ENCODE results near the gene COL5A1. TPM values are rescaled to one million over a fixed set of nuclear protein-coding genes. Genes with fewer than 3 reads are reported as not detected.

COL5A1 gene
- total RNA-seq, 4 donors from 2014 or later, result 1.6 to 2.8 (median 2.3) TPM

DNA sequence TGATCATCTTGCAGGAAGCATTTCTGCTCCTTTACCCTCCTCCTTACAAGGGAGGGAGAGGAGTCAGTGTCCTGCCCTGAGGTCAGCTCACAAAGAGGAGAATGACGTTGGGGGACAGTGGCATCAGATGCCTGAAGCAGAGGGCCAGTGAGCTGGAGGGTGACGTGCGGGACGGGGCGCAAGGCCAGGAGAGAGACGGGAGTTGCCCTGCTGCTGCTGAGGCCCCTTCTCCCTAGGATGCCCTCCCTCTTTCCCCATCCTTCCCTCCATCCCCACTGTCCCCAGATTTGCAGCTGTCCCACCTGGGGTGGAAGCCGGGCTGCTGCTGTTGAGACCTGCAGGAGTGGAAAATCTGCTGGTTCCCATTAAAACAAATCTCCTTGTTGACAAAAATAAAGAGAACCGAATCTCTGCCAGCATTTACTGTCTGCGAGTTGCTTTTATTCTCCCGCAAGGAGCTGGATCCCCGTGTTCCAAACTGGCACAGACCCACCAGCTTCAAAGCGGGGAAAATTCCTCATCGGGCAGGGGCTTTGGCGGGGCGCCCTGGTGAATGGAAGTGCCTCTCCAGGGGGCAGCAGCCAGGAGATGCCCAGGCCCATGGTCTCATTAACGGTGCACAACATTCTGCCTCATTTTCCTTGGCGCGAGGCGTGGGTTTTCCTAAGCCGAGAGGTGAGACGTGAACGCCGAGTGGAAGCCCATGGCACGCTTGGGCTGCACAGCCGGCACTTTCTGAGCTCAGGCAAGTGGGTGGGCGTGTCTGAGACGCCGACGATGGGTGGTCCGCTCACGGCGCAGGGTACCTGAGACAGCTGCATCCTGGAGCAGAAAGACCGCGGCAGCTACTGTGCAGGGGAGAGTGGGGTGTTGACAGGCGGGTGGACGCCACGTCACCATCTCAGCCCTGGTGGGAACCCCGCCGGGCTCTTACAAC lies 13.9 kb upstream of the COL5A1 start:
- intact Hi-C loops (cut with DNase I; ENCODE audit: low total_unique reads), result no loop called here

DNA sequence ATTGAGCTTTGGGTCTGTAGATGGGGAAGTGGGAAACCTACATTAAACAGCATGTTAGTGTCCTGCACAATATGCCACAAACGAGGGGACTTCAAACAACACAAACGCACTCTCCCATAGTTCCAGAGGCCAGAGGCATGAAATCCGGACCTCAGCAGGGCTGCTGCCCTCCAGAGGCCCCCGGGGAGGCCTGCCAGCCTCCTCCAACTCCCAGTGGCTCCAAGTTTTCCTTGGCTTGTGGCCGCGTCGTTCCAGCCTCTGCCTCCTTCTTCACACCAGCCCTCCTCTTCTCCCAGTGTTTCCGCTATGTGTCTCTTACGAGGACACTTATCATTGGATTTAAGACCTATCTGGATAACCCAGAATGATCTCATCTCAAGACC lies 13.3 kb upstream of the COL5A1 start:
- Histone ChIP-seq H3K9me3 (no peaks in the 10 kb centered on the region), H3K4me1 (no peaks in the 10 kb centered on the region), H3K4me3 (no peak overlapping the region), H3K27me3 (peaks cover 0 to under 1% (median 0%) of the 10 kb centered on the region in 3 donors), H3K36me3 (no peaks in the 10 kb centered on the region), H3K27ac (no peak overlapping the region)
- ATAC-seq (no peak), DNase-seq (no peak)
- in situ Hi-C loops (cut with MboI; ENCODE audit: low sequenced_read_pairs in 4 of 4), result no loop called here
- TF ChIP-seq POLR2A (IDR thresholded peaks at IDR 0.05), result no peak
- TF ChIP-seq, protein P1, sequence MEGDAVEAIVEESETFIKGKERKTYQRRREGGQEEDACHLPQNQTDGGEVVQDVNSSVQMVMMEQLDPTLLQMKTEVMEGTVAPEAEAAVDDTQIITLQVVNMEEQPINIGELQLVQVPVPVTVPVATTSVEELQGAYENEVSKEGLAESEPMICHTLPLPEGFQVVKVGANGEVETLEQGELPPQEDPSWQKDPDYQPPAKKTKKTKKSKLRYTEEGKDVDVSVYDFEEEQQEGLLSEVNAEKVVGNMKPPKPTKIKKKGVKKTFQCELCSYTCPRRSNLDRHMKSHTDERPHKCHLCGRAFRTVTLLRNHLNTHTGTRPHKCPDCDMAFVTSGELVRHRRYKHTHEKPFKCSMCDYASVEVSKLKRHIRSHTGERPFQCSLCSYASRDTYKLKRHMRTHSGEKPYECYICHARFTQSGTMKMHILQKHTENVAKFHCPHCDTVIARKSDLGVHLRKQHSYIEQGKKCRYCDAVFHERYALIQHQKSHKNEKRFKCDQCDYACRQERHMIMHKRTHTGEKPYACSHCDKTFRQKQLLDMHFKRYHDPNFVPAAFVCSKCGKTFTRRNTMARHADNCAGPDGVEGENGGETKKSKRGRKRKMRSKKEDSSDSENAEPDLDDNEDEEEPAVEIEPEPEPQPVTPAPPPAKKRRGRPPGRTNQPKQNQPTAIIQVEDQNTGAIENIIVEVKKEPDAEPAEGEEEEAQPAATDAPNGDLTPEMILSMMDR (IDR thresholded peaks at IDR 0.05 in 4 of 5, conservative IDR thresholded peaks at IDR 0.05 in 1 of 5), result no peak
- intact Hi-C loops (cut with DNase I; ENCODE audit: low total_unique reads), result no loop called here

More for the DNA sequence above, 13.9 kb upstream of the COL5A1 start:
- Histone ChIP-seq H3K9me3 (no peaks in the 10 kb centered on the region), H3K4me1 (no peaks in the 10 kb centered on the region), H3K36me3 (no peaks in the 10 kb centered on the region), H3K4me3 (no peak overlapping the region), H3K27me3 (peaks cover 0 to 6% (median 3%) of the 10 kb centered on the region in 3 donors), H3K27ac (no peak overlapping the region)
- in situ Hi-C loops (cut with MboI; ENCODE audit: low sequenced_read_pairs in 4 of 4), result no loop called here
- DNase-seq, result peak in 1 of 2 donors; percentile 5
- no peak for ATAC-seq
- TF ChIP-seq, protein P1 (IDR thresholded peaks at IDR 0.05 in 4 of 5, conservative IDR thresholded peaks at IDR 0.05 in 1 of 5), result no peak
- no peak for TF ChIP-seq POLR2A (IDR thresholded peaks at IDR 0.05)

DNA sequence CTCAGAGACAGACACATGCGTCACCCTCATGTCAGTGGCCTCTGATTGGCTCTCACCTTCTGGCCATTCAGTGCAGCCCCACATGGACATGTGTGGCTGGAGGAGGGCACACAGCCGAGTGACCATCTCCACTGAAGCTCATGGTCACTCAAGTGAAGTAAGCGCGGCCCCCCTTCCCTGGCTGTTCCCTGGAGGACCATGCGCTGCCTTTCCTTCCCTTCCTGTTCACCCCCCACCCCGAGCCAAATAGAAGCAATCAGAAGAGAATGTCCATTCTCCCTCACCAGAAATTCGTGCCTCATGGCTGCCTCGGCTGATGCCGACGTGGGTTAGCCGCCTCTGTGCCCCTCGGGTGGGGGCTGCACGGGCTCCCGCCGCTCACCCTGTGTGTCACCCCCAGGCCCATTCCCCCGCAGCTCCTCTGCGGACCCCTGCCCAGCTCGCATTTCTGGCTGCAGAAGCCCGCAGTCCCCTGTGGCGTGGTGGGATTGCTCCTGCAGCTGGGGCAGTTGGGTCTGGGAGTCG lies 12.5 kb upstream of the COL5A1 start:
- Histone ChIP-seq H3K4me1 (no peaks in the 10 kb centered on the region), H3K4me3 (no peak overlapping the region), H3K9me3 (no peaks in the 10 kb centered on the region), H3K27ac (no peak overlapping the region), H3K36me3 (no peaks in the 10 kb centered on the region), H3K27me3 (no peaks in the 10 kb centered on the region)
- in situ Hi-C loops (cut with MboI; ENCODE audit: low sequenced_read_pairs in 4 of 4), result no loop called here
- intact Hi-C loops (cut with DNase I; ENCODE audit: low total_unique reads), result no loop called here
- DNase-seq, result peak in 1 of 2 donors; percentile 2
- no peak for ATAC-seq
- TF ChIP-seq POLR2A (IDR thresholded peaks at IDR 0.05), result no peak
- TF ChIP-seq, protein P1 (IDR thresholded peaks at IDR 0.05 in 4 of 5, conservative IDR thresholded peaks at IDR 0.05 in 1 of 5), result no peak

DNA sequence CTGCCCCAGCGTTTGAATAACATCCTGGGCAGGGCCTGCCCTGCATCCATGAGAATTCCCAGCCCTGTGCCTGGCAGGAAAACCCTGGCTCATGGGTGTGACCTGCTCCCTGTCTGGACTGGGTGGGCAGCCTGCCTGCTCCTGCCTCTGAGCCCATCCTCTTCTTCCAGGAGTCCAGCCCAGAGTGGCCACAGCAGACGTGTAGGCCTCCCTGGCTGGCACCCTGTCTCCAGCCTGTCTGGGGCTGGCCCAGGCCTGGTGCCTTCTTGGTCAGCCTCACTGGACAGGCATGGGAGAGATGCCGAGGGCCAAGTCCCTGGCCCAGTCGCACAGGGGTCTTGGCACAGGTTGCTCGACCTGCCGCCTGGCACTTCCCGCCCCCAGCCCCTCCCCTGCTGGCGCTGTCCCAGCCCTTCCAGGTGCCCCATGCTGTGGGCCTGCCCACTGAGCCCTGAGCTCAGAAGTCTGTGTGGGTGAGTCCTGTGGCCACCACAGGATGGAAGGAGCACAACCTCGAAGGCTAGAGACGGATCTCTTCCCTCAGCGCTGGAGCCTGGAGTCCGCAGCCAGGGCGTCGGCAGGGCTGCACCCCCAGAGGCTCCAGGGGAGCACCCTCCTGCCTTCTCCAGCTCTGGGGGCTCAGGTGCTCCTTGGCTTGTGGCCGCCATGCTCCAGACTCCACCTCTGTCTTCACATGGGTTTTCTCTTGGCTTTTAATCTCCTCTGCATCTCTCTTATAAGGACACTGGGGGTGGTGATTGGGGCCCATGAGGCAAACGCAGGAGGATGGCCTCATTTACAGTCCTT lies 11.8 kb upstream of the COL5A1 start:
- Histone ChIP-seq H3K4me1 (no peaks in the 10 kb centered on the region), H3K27me3 (no peaks in the 10 kb centered on the region), H3K9me3 (no peaks in the 10 kb centered on the region), H3K27ac (no peak overlapping the region), H3K36me3 (no peaks in the 10 kb centered on the region), H3K4me3 (no peak overlapping the region)
- TF ChIP-seq POLR2A (IDR thresholded peaks at IDR 0.05), result no peak
- TF ChIP-seq, protein P1 (IDR thresholded peaks at IDR 0.05 in 4 of 5, conservative IDR thresholded peaks at IDR 0.05 in 1 of 5), result no peak
- in situ Hi-C loops (cut with MboI; ENCODE audit: low sequenced_read_pairs in 4 of 4) (no loop called here), intact Hi-C loops (cut with DNase I; ENCODE audit: low total_unique reads) (no loop called here)
- no peak for ATAC-seq
- DNase-seq, result peak; percentile 0 to 6
